H1 (cell line): ENCODE data around the gene PRG2. TPM values are rescaled to one million over a fixed set of nuclear protein-coding genes. Genes with fewer than 3 reads are reported as not detected.

ENCODE experiments used
- BRCA1 ChIP-seq: IDR thresholded peaks from 2 replicates; pipeline ENCODE4 v1.6.1; 2012; ENCODE audit warnings: low read depth, low read length, improper control_type of control experiment
- CHD1 ChIP-seq: IDR thresholded peaks from 2 replicates; pipeline ENCODE4 v1.6.1; 2012; ENCODE audit warnings: low read depth, low read length, improper control_type of control experiment
- CREB1 ChIP-seq: IDR thresholded peaks from 2 replicates; pipeline ENCODE4 v1.6.1; 2012; ENCODE audit warnings: inconsistent platforms
- EZH2 ChIP-seq: fragments of 200-600 bp; sonication (generic); IDR thresholded peaks from 2 replicates; pipeline ENCODE4 v1.7.1; 2012; ENCODE audit warnings: low read depth, mild to moderate bottlenecking, moderate library complexity, low read length, inconsistent platforms; ENCODE audit not compliant: severe bottlenecking
- NANOG ChIP-seq: IDR thresholded peaks from 2 replicates; pipeline ENCODE4 v1.6.1; 2011; ENCODE audit warnings: low read length, low read depth, mild to moderate bottlenecking, inconsistent platforms; ENCODE audit not compliant: insufficient read depth, poor library complexity, severe bottlenecking
- RXRA ChIP-seq: IDR thresholded peaks from 2 replicates; pipeline ENCODE4 v1.6.1; 2011; ENCODE audit warnings: low read depth, mild to moderate bottlenecking, low read length, moderate library complexity; ENCODE audit not compliant: insufficient read depth
- SAP30 ChIP-seq: fragments of 300-600 bp; sonication (generic); IDR thresholded peaks from 2 replicates; pipeline ENCODE4 v1.7.1; 2012; ENCODE audit warnings: low read length, moderate library complexity, mild to moderate bottlenecking, inconsistent platforms; ENCODE audit not compliant: insufficient read depth, insufficient replicate concordance
- polyA plus RNA-seq, 7 experiments: library from polyadenylated mRNA; depleted of rRNA in 3 of 7; stranded (reverse) in 5 of 7; unstranded in 2 of 7; fragments of >200 nt in 5 of 7; fragments of 200-250 nt in 2 of 7; gene quantifications; 1 replicate in 5 of 7; 2 replicates in 1 of 7; 4 replicates in 1 of 7; pipeline versions ENCODE4 v1.2.1 to v1.2.3, GENCODE V29; 2011 to 2013; ENCODE audit warnings: missing spikeins in 2 of 7, mixed read lengths in 2 of 7
- total RNA-seq: library from RNA; stranded (reverse); fragmentation: NEBNext Ultra II Directional; extraction: Animal tissue kit (Norgen Biotek cat#: 25700); gene quantifications from 2 replicates; pipeline ENCODE4 v1.2.1, GENCODE V29; 2021

The PRG2 gene
- total and polyA plus RNA-seq, 2 of the 8 experiments (the other 6 are each of a cell fraction or from before 2014, with no cell fraction given): 0.32 TPM; not detected in 1

DNA sequence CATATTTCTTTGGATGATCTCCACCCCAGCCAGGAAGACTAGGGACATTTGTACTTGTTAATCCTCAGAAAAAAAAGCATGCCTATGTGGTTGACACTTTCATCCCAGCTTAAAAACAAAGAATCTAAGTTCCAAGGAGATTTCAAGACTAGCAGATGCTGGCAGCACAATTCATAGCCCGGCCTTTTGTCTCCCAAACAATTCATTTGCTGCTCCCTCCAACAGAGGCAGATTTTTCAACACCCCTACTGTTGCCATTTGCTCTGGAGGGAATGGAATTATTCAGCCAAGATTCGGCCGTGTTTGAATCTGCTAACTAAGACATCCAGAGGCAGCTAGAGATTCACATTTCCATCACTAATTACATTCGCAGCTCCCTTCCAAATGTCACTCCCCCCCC is 37.0 kb downstream of the PRG2 start (continued):
- no peak for TF ChIP-seq RXRA
- TF ChIP-seq NANOG: no peak
- no peak for TF ChIP-seq BRCA1
- TF ChIP-seq EZH2: no peak
- no peak for TF ChIP-seq CREB1
- no peak for TF ChIP-seq CHD1
- no peak for TF ChIP-seq SAP30
